IMR-90 (cell line): ENCODE measurements around the gene DLGAP4. TPM values are rescaled to one million over a fixed set of nuclear protein-coding genes. Genes with fewer than 3 reads are reported as not detected.

Source experiments
- ATAC-seq: fragments of 200-7000 bp; cut with Tn5 transposase; 2 replicates; pipeline ENCODE4 v1.9.1; 2020; ENCODE audit warnings: low read depth, mild to moderate bottlenecking, moderate library complexity
- BruUV-seq: library from RNA; stranded (reverse); fragments of 400-500 nt; replicated peaks from 2 replicates; lab custom pipeline; 2021; lab: Mats Ljungman, UMichigan
- CTCF ChIA-PET: fragments of 300-600 bp; formaldehyde crosslinking; extraction: SDS; loops from one replicate; lab custom pipeline; 2021; ENCODE audit warnings: antibody characterized with exemption; lab: Yijun Ruan, JAX
- POLR2A ChIA-PET: fragments of 300-600 bp; sonication (Branson Sonifier 250); formaldehyde crosslinking; loops from one replicate; lab custom pipeline; 2022; ENCODE audit warnings: antibody characterized with exemption; ENCODE audit not compliant: unreplicated experiment; lab: Charles Lee
- DNase-seq: peaks from one replicate; pipeline ENCODE4 v3.0.0; 2013
- H2AFZ ChIP-seq: replicated peaks from 2 replicates; pipeline ENCODE3; 2013; ENCODE audit warnings: low read length, mild to moderate bottlenecking; ENCODE audit not compliant: poor library complexity
- H2AK5ac ChIP-seq: 2 replicates; pipeline ENCODE4 v1.6.1; 2013; ENCODE audit warnings: low read depth, low read length, inconsistent platforms
- H2AK9ac ChIP-seq: replicated peaks from 2 replicates; pipeline ENCODE3; 2013; ENCODE audit warnings: mild to moderate bottlenecking, low read depth, low read length, moderate library complexity; ENCODE audit not compliant: poor library complexity
- H2BK120ac ChIP-seq: 2 replicates; pipeline ENCODE4 v1.6.1; 2013; ENCODE audit warnings: low read depth, low read length, inconsistent platforms
- H2BK15ac ChIP-seq: 3 replicates; pipeline ENCODE4 v1.6.1; 2013; ENCODE audit warnings: low read depth, low read length, inconsistent platforms
- H2BK20ac ChIP-seq: 2 replicates; pipeline ENCODE4 v1.6.1; 2013; ENCODE audit warnings: low read depth, mild to moderate bottlenecking, inconsistent platforms, low read length, moderate library complexity
- H2BK5ac ChIP-seq: 2 replicates; pipeline ENCODE4 v1.6.1; 2013; ENCODE audit warnings: mild to moderate bottlenecking, low read depth, low read length, inconsistent platforms; ENCODE audit not compliant: poor library complexity, severe bottlenecking
- H3K14ac ChIP-seq: replicated peaks from 2 replicates; pipeline ENCODE4 v1.6.1; 2013; ENCODE audit warnings: low read depth, low read length, inconsistent platforms
- H3K18ac ChIP-seq: 2 replicates; pipeline ENCODE4 v1.6.1; 2013; ENCODE audit warnings: low read depth, low read length, control low read depth
- H3K23ac ChIP-seq: 2 replicates; pipeline ENCODE4 v1.6.1; 2013; ENCODE audit warnings: low read depth, low read length, inconsistent platforms
- H3K27ac ChIP-seq: 2 replicates; pipeline ENCODE4 v1.5.1; 2013; ENCODE audit warnings: mild to moderate bottlenecking, control low read depth, low read length; ENCODE audit not compliant: insufficient read depth
- H3K27me3 ChIP-seq: 2 replicates; pipeline ENCODE4 v1.6.1; 2013; ENCODE audit warnings: low read length; ENCODE audit not compliant: control insufficient read depth, insufficient read depth
- H3K36me3 ChIP-seq: 2 replicates; pipeline ENCODE4 v1.6.1; 2013; ENCODE audit warnings: low read length, mixed read lengths; ENCODE audit not compliant: control insufficient read depth, insufficient read depth
- H3K4ac ChIP-seq: 2 replicates; pipeline ENCODE4 v1.6.1; 2013; ENCODE audit warnings: low read depth, low read length, inconsistent platforms
- H3K4me1 ChIP-seq: 2 replicates; pipeline ENCODE4 v1.6.1; 2013; ENCODE audit warnings: low read length, mixed read lengths; ENCODE audit not compliant: control insufficient read depth, insufficient read depth
- H3K4me2 ChIP-seq: 2 replicates; pipeline ENCODE4 v1.6.1; 2013; ENCODE audit warnings: low read depth, mild to moderate bottlenecking, control low read depth, low read length, moderate library complexity
- H3K4me3 ChIP-seq: 2 replicates; pipeline ENCODE4 v1.5.1; 2013; ENCODE audit warnings: low read depth, mild to moderate bottlenecking, control low read depth, low read length, moderate library complexity; ENCODE audit not compliant: insufficient read depth
- H3K56ac ChIP-seq: 2 replicates; pipeline ENCODE4 v1.6.1; 2013; ENCODE audit warnings: low read length, inconsistent platforms; ENCODE audit not compliant: insufficient read depth; ENCODE audit errors: extremely low read depth
- H3K79me1 ChIP-seq, 2 experiments: 2 replicates each; pipeline ENCODE4 v1.6.1; 2013; ENCODE audit warnings: low read length in 2 of 2, inconsistent platforms in 1 of 2, low read depth in 1 of 2
- H3K9ac ChIP-seq: 2 replicates; pipeline ENCODE4 v1.6.1; 2013; ENCODE audit warnings: low read depth, low read length, control low read depth
- H3K9me1 ChIP-seq: 2 replicates; pipeline ENCODE4 v1.6.1; 2013; ENCODE audit warnings: low read length, inconsistent platforms; ENCODE audit not compliant: insufficient read depth
- H3K9me3 ChIP-seq: 2 replicates; pipeline ENCODE4 v1.6.1; 2013; ENCODE audit warnings: low read length; ENCODE audit not compliant: control insufficient read depth, insufficient read depth
- H4K20me1 ChIP-seq: 2 replicates; pipeline ENCODE4 v1.6.1; 2013; ENCODE audit warnings: low read length, inconsistent platforms; ENCODE audit not compliant: insufficient read depth
- H4K5ac ChIP-seq: 2 replicates; pipeline ENCODE4 v1.6.1; 2013; ENCODE audit warnings: mild to moderate bottlenecking, low read depth, low read length, control low read depth
- H4K8ac ChIP-seq, 2 experiments: 2 replicates each; pipeline ENCODE4 v1.6.1; 2013; ENCODE audit warnings: low read depth in 2 of 2, low read length in 2 of 2, control low read depth in 1 of 2, inconsistent platforms in 1 of 2
- H4K91ac ChIP-seq: 2 replicates; pipeline ENCODE4 v1.6.1; 2013; ENCODE audit warnings: low read depth, low read length, inconsistent platforms; ENCODE audit not compliant: insufficient read depth
- MAFK ChIP-seq: IDR thresholded peaks from 2 replicates; pipeline ENCODE4 v1.6.1; 2012; ENCODE audit warnings: low read depth, low read length, improper control_type of control experiment
- RCOR1 ChIP-seq: IDR thresholded peaks from 2 replicates; pipeline ENCODE4 v1.6.1; 2012; ENCODE audit warnings: mild to moderate bottlenecking, low read length, improper control_type of control experiment; ENCODE audit not compliant: insufficient replicate concordance
- SMC3 ChIP-seq: fragments of 150-350 bp; IDR thresholded peaks from 2 replicates; pipeline ENCODE4 v1.6.1; 2016; ENCODE audit warnings: low read depth, mild to moderate bottlenecking, antibody characterized with exemption, low read length, moderate library complexity
- WGBS, 2 experiments: methylation state at CpG; one replicate each; pipeline versions ENCODE4 v1.1.5 to v1.1.7; 2013; ENCODE audit warnings: missing lambda C conversion rate in 2 of 2; ENCODE audit not compliant: insufficient read length in 1 of 2; ENCODE audit errors: extremely low coverage in 2 of 2; 5-methylcytosine and 5-hydroxymethylcytosine counted together
- dilution Hi-C: fragments of 300-500 bp; cut with HindIII; formaldehyde crosslinking; loops from one replicate; pipeline ENCODE4 v1.14.3; 2018; ENCODE audit warnings: low sequenced_read_pairs; ENCODE audit not compliant: unreplicated experiment
- in situ Hi-C: fragments of 300-500 bp; cut with MboI; formaldehyde crosslinking; loops from 3 replicates; pipeline ENCODE4 v1.14.3; 2019; ENCODE audit warnings: low sequenced_read_pairs, inconsistent platforms, mixed read lengths
- intact Hi-C: fragments of 100-400 bp; cut with micrococcal nuclease; formaldehyde crosslinking; loops from 2 replicates; pipeline ENCODE4 v1.10.0; 2022
- polyA plus RNA-seq, 3 experiments: library from polyadenylated mRNA; depleted of rRNA; stranded (reverse); fragments of >200 nt; gene quantifications; 2 replicates each; pipeline ENCODE4 v1.2.3, GENCODE V29; 2012; ENCODE audit warnings: low replicate concordance in 1 of 3
- total RNA-seq: library from RNA; depleted of rRNA; stranded (reverse); fragments of >200 nt; gene quantifications from 2 replicates; pipeline ENCODE4 v1.2.3, GENCODE V29; 2012

Gene DLGAP4
- total and polyA plus RNA-seq, 2 of the 4 experiments (the other 2 are of a cell fraction) = 32.3 to 73.2 TPM

GRCh38 chr20:36341331-36342020 lies 35.3 kb downstream of the DLGAP4 start:
- no peak overlapping the region for H3K56ac ChIP-seq
- intact Hi-C loops = no loop called here
- no peaks in the 10 kb centered on the region for H3K36me3 ChIP-seq
- H2BK5ac ChIP-seq = no peak overlapping the region
- H2BK15ac ChIP-seq = no peak overlapping the region
- peaks cover 17% of the 10 kb centered on the region; the same call in 1 of the 2 replicates for H3K27me3 ChIP-seq
- H4K91ac ChIP-seq = no peak overlapping the region
- no peak overlapping the region for H3K9ac ChIP-seq
- H3K4me1 ChIP-seq = no peaks in the 10 kb centered on the region
- no peaks in the 10 kb centered on the region for H4K20me1 ChIP-seq
- H2BK120ac ChIP-seq = no peak overlapping the region
- in situ Hi-C loops = no loop called here
- ATAC-seq (no peak), DNase-seq (no peak)
- ChIA-PET POLR2A (no interaction called here), CTCF (no interaction called here)
- no peak overlapping the region for H2AFZ ChIP-seq
- no peak for TF ChIP-seq RCOR1
- TF ChIP-seq MAFK = no peak
- TF ChIP-seq SMC3 = no peak
- H3K14ac ChIP-seq = no peak overlapping the region
- H4K5ac ChIP-seq = no peak overlapping the region
- no peaks in the 10 kb centered on the region for H3K9me3 ChIP-seq
- no peak overlapping the region for H2AK5ac ChIP-seq
- no peak overlapping the region for H4K8ac ChIP-seq
- H3K27ac ChIP-seq = no peak overlapping the region
- no peak overlapping the region for H3K18ac ChIP-seq
- dilution Hi-C loops = no loop called here
- H3K4me2 ChIP-seq = no peak overlapping the region
- H2AK9ac ChIP-seq = no peak overlapping the region
- H3K4ac ChIP-seq = no peak overlapping the region
- WGBS, 2 experiments = 58% methylated on average over 8 of the region's 22 CpGs; no CpG with 5 or more reads in 1 of the 2 experiments
- no peak overlapping the region for H2BK20ac ChIP-seq
- H3K79me1 ChIP-seq = no peaks in the 10 kb centered on the region
- H3K9me1 ChIP-seq = no peaks in the 10 kb centered on the region
- H3K23ac ChIP-seq = no peak overlapping the region
- BruUV-seq = no TSS peak
- H3K4me3 ChIP-seq = no peak overlapping the region
